ENCODE data around the gene APOL5. TPM values are rescaled to one million over a fixed set of nuclear protein-coding genes. Genes with fewer than 3 reads are reported as not detected.

Gene APOL5
- total RNA-seq, 2 donors from 2014 or later: not detected

DNA sequence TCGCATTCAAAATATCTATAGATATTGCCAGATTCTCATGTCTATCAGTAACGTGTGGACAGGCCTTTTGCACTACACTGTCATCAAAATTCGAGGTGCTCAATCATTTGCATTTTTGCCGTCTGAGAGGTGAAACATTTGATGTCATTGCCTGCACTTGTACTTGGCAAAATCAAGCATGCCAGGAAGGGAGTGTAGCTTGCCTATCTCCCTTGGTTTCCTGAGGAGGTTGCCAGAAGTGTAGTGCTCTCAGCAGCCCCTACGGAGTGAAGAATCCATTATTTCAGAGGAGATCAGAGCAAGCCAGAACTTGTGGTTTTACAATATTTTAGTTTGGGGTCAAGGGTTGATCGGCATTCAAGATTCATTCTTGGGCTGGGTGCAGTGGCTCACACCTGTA is 30.2 kb upstream of the APOL5 start:
- peaks cover 9% of the 10 kb centered on the region for H3K27me3 Mint-ChIP-seq (ENCODE audit: insufficient read depth)
- no peaks in the 10 kb centered on the region for H3K36me3 Mint-ChIP-seq (ENCODE audit: low read depth)
- no peak overlapping the region for H3K4me3 ChIP-seq (ENCODE audit: low read length)
- H3K27ac ChIP-seq (ENCODE audit: low read depth, low read length): no peak overlapping the region
- peaks cover 4% of the 10 kb centered on the region for H3K9me3 Mint-ChIP-seq
- no peaks in the 10 kb centered on the region for H3K36me3 ChIP-seq (ENCODE audit: control insufficient read depth, insufficient read depth, low read length)
- H3K27ac Mint-ChIP-seq: no peak overlapping the region
- no peak overlapping the region for H3K9ac ChIP-seq (ENCODE audit: extremely low read depth, low read length, poor library complexity, severe bottlenecking)
- no peaks in the 10 kb centered on the region for H3K4me1 ChIP-seq (ENCODE audit: control insufficient read depth, insufficient read depth, low read length)
- no peaks in the 10 kb centered on the region for H3K27me3 ChIP-seq (ENCODE audit: control insufficient read depth, insufficient read depth, low read length, poor library complexity, severe bottlenecking)
- H3K4me3 Mint-ChIP-seq: no peak overlapping the region
- WGBS, 2 experiments (ENCODE audit: insufficient coverage in 1 of 2, insufficient read length in 1 of 2): 89% methylated on average over 5 to 6 of the region's 6 CpGs
- no peak for DNase-seq
- no peaks in the 10 kb centered on the region for H3K4me1 Mint-ChIP-seq
- H3K9me3 ChIP-seq (ENCODE audit: control insufficient read depth, low read length): no peaks in the 10 kb centered on the region
- no peak for TF ChIP-seq CTCF (conservative IDR thresholded peaks at IDR 0.05)

DNA sequence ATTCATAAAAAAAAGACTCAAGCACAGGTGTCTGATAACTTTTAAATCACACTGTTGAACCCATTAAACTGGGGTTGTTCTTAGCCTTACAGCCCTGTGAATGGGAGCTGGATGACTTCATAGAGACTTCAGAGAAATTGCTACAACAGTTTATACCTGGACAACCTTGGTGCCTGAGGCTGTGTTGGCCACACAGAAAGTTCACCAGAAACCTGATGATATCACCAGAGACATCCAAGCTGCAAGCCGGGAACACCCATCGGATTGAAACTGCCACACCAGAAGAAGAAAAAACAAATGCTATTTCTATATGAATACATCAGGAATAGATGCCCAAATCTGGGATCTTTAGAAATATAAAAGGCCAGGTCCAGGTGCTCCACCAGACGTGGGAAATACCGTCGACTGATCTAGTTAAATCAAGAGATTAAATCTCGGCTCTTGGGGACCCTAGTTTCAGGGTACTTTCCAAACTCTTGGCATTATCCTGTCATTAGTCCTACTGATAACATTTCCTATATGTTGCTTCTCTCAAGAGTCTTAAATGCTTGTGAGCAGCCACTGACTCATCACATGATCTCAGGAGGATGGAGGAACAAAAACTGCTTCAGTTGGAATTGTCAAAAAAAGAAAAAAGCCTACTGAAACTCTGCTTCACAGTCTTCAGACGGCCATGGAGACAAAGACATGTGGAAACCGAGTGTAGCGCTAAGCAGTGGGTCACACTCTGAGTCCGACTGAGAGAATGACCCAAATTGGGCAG is 28.6 kb upstream of the APOL5 start:
- Mint-ChIP-seq H3K27ac (no peak overlapping the region), H3K36me3 (ENCODE audit: low read depth) (no peaks in the 10 kb centered on the region), H3K27me3 (ENCODE audit: insufficient read depth) (peaks cover 10% of the 10 kb centered on the region), H3K9me3 (peaks cover 4% of the 10 kb centered on the region), H3K4me1 (no peaks in the 10 kb centered on the region), H3K4me3 (no peak overlapping the region)
- 89 to 94% methylated on average over 9 of the region's 10 CpGs for WGBS, 2 experiments (ENCODE audit: insufficient coverage in 1 of 2, insufficient read length in 1 of 2)
- H3K9me3 ChIP-seq (ENCODE audit: control insufficient read depth, low read length): no peaks in the 10 kb centered on the region
- no peaks in the 10 kb centered on the region for H3K4me1 ChIP-seq (ENCODE audit: control insufficient read depth, insufficient read depth, low read length)
- DNase-seq: no peak
- H3K36me3 ChIP-seq (ENCODE audit: control insufficient read depth, insufficient read depth, low read length): no peaks in the 10 kb centered on the region
- no peak overlapping the region for H3K4me3 ChIP-seq (ENCODE audit: low read length)
- no peak for TF ChIP-seq CTCF (conservative IDR thresholded peaks at IDR 0.05)
- H3K27me3 ChIP-seq (ENCODE audit: control insufficient read depth, insufficient read depth, low read length, poor library complexity, severe bottlenecking): peaks cover 10% of the 10 kb centered on the region
- H3K27ac ChIP-seq (ENCODE audit: low read depth, low read length): no peak overlapping the region
- H3K9ac ChIP-seq (ENCODE audit: extremely low read depth, low read length, poor library complexity, severe bottlenecking): no peak overlapping the region

- Histone ChIP-seq H3K4me1 (ENCODE audit: control insufficient read depth, insufficient read depth, low read length) (no peaks in the 10 kb centered on the region), H3K4me3 (ENCODE audit: low read length) (no peak overlapping the region), H3K27ac (ENCODE audit: low read depth, low read length) (no peak overlapping the region), H3K36me3 (ENCODE audit: control insufficient read depth, insufficient read depth, low read length) (no peaks in the 10 kb centered on the region), H3K9me3 (ENCODE audit: control insufficient read depth, low read length) (no peaks in the 10 kb centered on the region), H3K9ac (ENCODE audit: extremely low read depth, low read length, poor library complexity, severe bottlenecking) (no peak overlapping the region), H3K27me3 (ENCODE audit: control insufficient read depth, insufficient read depth, low read length, poor library complexity, severe bottlenecking) (peaks cover 10% of the 10 kb centered on the region)
- TF ChIP-seq CTCF (conservative IDR thresholded peaks at IDR 0.05): no peak
- no peak overlapping the region for H3K4me3 Mint-ChIP-seq
- no peaks in the 10 kb centered on the region for H3K36me3 Mint-ChIP-seq (ENCODE audit: low read depth)
- 67% methylated on average over 1 of the region's 1 CpG; no CpG with 5 or more reads in 1 of the 2 experiments for WGBS, 2 experiments (ENCODE audit: insufficient coverage in 1 of 2, insufficient read length in 1 of 2)
- no peaks in the 10 kb centered on the region for H3K4me1 Mint-ChIP-seq
- H3K9me3 Mint-ChIP-seq: peaks cover 4% of the 10 kb centered on the region
- DNase-seq: no peak
- H3K27ac Mint-ChIP-seq: no peak overlapping the region
- peaks cover 10% of the 10 kb centered on the region for H3K27me3 Mint-ChIP-seq (ENCODE audit: insufficient read depth)
Observed at GRCh38 chr22:35690001-35690400, 27.7 kb upstream of the APOL5 start.
